Naive B cell (primary cell): ENCODE results near the gene KCNQ5. TPM values are rescaled to one million over a fixed set of nuclear protein-coding genes. Genes with fewer than 3 reads are reported as not detected.
A peak's percentile ranks its signal among the peaks of the same experiment; 100 is the strongest.

Experiments
- ATAC-seq, 2 donors: fragments of 150-1000 bp; cut with Tn5 transposase; 2 replicates each; pipeline ENCODE4 v1.10.0; 2021; ENCODE audit warnings: low read depth in 2 of 2, mild to moderate bottlenecking in 2 of 2, moderate library complexity in 2 of 2
- DNase-seq: peaks from one replicate; pipeline ENCODE4 v3.0.0; 2022
- H3K27ac Mint-ChIP-seq, 6 donors: one replicate each; pipeline ENCODE4 v1.8.0; 2020 to 2022; ENCODE audit warnings: mild to moderate bottlenecking in 6 of 6, mixed read lengths in 6 of 6, moderate library complexity in 5 of 6, inconsistent platforms in 2 of 6
- H3K27me3 Mint-ChIP-seq, 3 donors: one replicate each; pipeline ENCODE4 v1.8.0; 2021 to 2022; ENCODE audit warnings: mixed read lengths in 3 of 3, mild to moderate bottlenecking in 1 of 3
- H3K36me3 Mint-ChIP-seq, 2 donors: one replicate each; pipeline ENCODE4 v1.8.0; 2020 to 2022; ENCODE audit warnings: mixed read lengths in 2 of 2, inconsistent platforms in 1 of 2, mild to moderate bottlenecking in 1 of 2
- H3K4me1 Mint-ChIP-seq, 3 donors: one replicate each; pipeline ENCODE4 v1.8.0; 2020 to 2022; ENCODE audit warnings: mixed read lengths in 3 of 3, inconsistent platforms in 1 of 3, mild to moderate bottlenecking in 1 of 3, moderate library complexity in 1 of 3
- H3K4me3 Mint-ChIP-seq, 8 donors: one replicate each; pipeline ENCODE4 v1.8.0; 2020 to 2022; ENCODE audit warnings: mild to moderate bottlenecking in 8 of 8, mixed read lengths in 8 of 8, moderate library complexity in 8 of 8, inconsistent platforms in 2 of 8
- H3K9me3 Mint-ChIP-seq, 7 donors: one replicate each; pipeline ENCODE4 v1.8.0; 2020 to 2022; ENCODE audit warnings: mixed read lengths in 7 of 7, mild to moderate bottlenecking in 5 of 7, inconsistent platforms in 2 of 7, moderate library complexity in 1 of 7
- polyA plus RNA-seq, 6 donors: library from polyadenylated mRNA; unstranded; fragments of 300-500 nt; fragmentation: Illumina TruSeq; gene quantifications; one replicate each; pipeline ENCODE4 v1.2.3, GENCODE V29; 2021; ENCODE audit warnings: low read depth in 6 of 6

Gene KCNQ5
- polyA plus RNA-seq, 6 donors from 2014 or later = 0.29 to 7.1 (median 4.9) TPM

- DNase-seq (no peak), ATAC-seq (no peak)
- peaks cover 3 to 25% (median 9%) of the 10 kb centered on the region in 3 donors for H3K4me1 Mint-ChIP-seq
- peak overlapping the region in 1 of 6 donors; percentile 25 for H3K27ac Mint-ChIP-seq
- H3K9me3 Mint-ChIP-seq = peaks cover 5 to 15% (median 11%) of the 10 kb centered on the region in 7 donors
- H3K36me3 Mint-ChIP-seq = peaks cover 22% of the 10 kb centered on the region in 2 donors
- no peaks in the 10 kb centered on the region for H3K27me3 Mint-ChIP-seq
- H3K4me3 Mint-ChIP-seq = no peak overlapping the region
These were observed 89.9 kb downstream of the KCNQ5 start for GRCh38 chr6:72711731-72712130.

GRCh38 chr6:72712910-72713309, 91.0 kb downstream of the KCNQ5 start:
- Mint-ChIP-seq H3K27ac (peak overlapping the region in 1 of 6 donors; percentile 56), H3K4me1 (peaks cover 3 to 25% (median 9%) of the 10 kb centered on the region in 3 donors), H3K4me3 (no peak overlapping the region), H3K27me3 (no peaks in the 10 kb centered on the region), H3K9me3 (peaks cover 5 to 15% (median 11%) of the 10 kb centered on the region in 7 donors), H3K36me3 (peaks cover 22% of the 10 kb centered on the region in 2 donors)
- DNase-seq (no peak), ATAC-seq (no peak)

GRCh38 chr6:72715119-72715518, 93.3 kb downstream of the KCNQ5 start:
- no peak overlapping the region for H3K4me3 Mint-ChIP-seq
- DNase-seq (no peak), ATAC-seq (no peak)
- H3K4me1 Mint-ChIP-seq = peaks cover 7 to 31% (median 9%) of the 10 kb centered on the region in 3 donors
- no peak overlapping the region for H3K27ac Mint-ChIP-seq
- H3K9me3 Mint-ChIP-seq = peaks cover 0 to 9% (median 6%) of the 10 kb centered on the region in 7 donors
- peaks cover 13 to 15% of the 10 kb centered on the region in 2 donors for H3K36me3 Mint-ChIP-seq
- no peaks in the 10 kb centered on the region for H3K27me3 Mint-ChIP-seq

GRCh38 chr6:72716916-72717315, 95.1 kb downstream of the KCNQ5 start:
- Mint-ChIP-seq H3K36me3 (no peaks in the 10 kb centered on the region), H3K4me3 (no peak overlapping the region), H3K27ac (no peak overlapping the region), H3K4me1 (peaks cover 8 to 26% (median 10%) of the 10 kb centered on the region in 3 donors), H3K9me3 (no peaks in the 10 kb centered on the region), H3K27me3 (no peaks in the 10 kb centered on the region)
- no peak for ATAC-seq
- no peak for DNase-seq

GRCh38 chr6:72720464-72720863, 98.6 kb downstream of the KCNQ5 start:
- H3K27me3 Mint-ChIP-seq = no peaks in the 10 kb centered on the region
- peak overlapping the region in 2 of 6 donors; percentile 7 to 28 for H3K27ac Mint-ChIP-seq
- no peak overlapping the region for H3K4me3 Mint-ChIP-seq
- peaks cover 19 to 35% (median 28%) of the 10 kb centered on the region in 3 donors for H3K4me1 Mint-ChIP-seq
- H3K36me3 Mint-ChIP-seq = no peaks in the 10 kb centered on the region
- no peak for ATAC-seq
- no peaks in the 10 kb centered on the region for H3K9me3 Mint-ChIP-seq
- DNase-seq = no peak

GRCh38 chr6:72721346-72721745, 99.5 kb downstream of the KCNQ5 start:
- H3K9me3 Mint-ChIP-seq = no peaks in the 10 kb centered on the region
- no peaks in the 10 kb centered on the region for H3K36me3 Mint-ChIP-seq
- ATAC-seq (no peak), DNase-seq (no peak)
- H3K27ac Mint-ChIP-seq = no peak overlapping the region
- peaks cover 20 to 37% (median 30%) of the 10 kb centered on the region in 3 donors for H3K4me1 Mint-ChIP-seq
- H3K4me3 Mint-ChIP-seq = no peak overlapping the region
- no peaks in the 10 kb centered on the region for H3K27me3 Mint-ChIP-seq

- peaks cover 27 to 41% (median 37%) of the 10 kb centered on the region in 3 donors for H3K4me1 Mint-ChIP-seq
- no peaks in the 10 kb centered on the region for H3K36me3 Mint-ChIP-seq
- H3K9me3 Mint-ChIP-seq = peaks cover 0 to 9% (median 0%) of the 10 kb centered on the region in 7 donors
- peak overlapping the region in 1 of 8 donors; percentile 22 for H3K4me3 Mint-ChIP-seq
- peak; percentile 71 to 74 for ATAC-seq
- H3K27ac Mint-ChIP-seq = no peak overlapping the region
- no peak for DNase-seq
- no peaks in the 10 kb centered on the region for H3K27me3 Mint-ChIP-seq
These were observed 102.7 kb downstream of the KCNQ5 start for GRCh38 chr6:72724545-72724944.

- H3K4me3 Mint-ChIP-seq = no peak overlapping the region
These were observed 107.0 kb downstream of the KCNQ5 start for GRCh38 chr6:72728706-72729343.

GRCh38 chr6:72733045-72733444, 111.2 kb downstream of the KCNQ5 start:
- Mint-ChIP-seq H3K4me3 (no peak overlapping the region), H3K36me3 (peaks cover 0 to 3% of the 10 kb centered on the region in 2 donors), H3K9me3 (peaks cover 0 to 9% (median 0%) of the 10 kb centered on the region in 7 donors), H3K4me1 (peaks cover 0 to 5% (median 4%) of the 10 kb centered on the region in 3 donors), H3K27me3 (no peaks in the 10 kb centered on the region), H3K27ac (no peak overlapping the region)
- DNase-seq (peak; percentile 12), ATAC-seq (peak; percentile 79 to 84)

More at GRCh38 chr6:72728706-72729343, 107.0 kb downstream of the KCNQ5 start:
- H3K9me3 Mint-ChIP-seq = peaks cover 0 to 9% (median 0%) of the 10 kb centered on the region in 7 donors
- no peaks in the 10 kb centered on the region for H3K36me3 Mint-ChIP-seq
- ATAC-seq (no peak), DNase-seq (no peak)
- H3K27ac Mint-ChIP-seq = no peak overlapping the region
- H3K27me3 Mint-ChIP-seq = no peaks in the 10 kb centered on the region
- H3K4me1 Mint-ChIP-seq = peaks cover 17 to 21% (median 17%) of the 10 kb centered on the region in 3 donors

- Mint-ChIP-seq H3K27ac (no peak overlapping the region), H3K36me3 (peaks cover 0 to 3% of the 10 kb centered on the region in 2 donors), H3K4me1 (peaks cover 39 to 44% (median 41%) of the 10 kb centered on the region in 3 donors), H3K4me3 (no peak overlapping the region), H3K27me3 (no peaks in the 10 kb centered on the region), H3K9me3 (no peaks in the 10 kb centered on the region)
- ATAC-seq = no peak
- no peak for DNase-seq
These were observed 116.2 kb downstream of the KCNQ5 start for GRCh38 chr6:72738091-72738490.

GRCh38 chr6:72739368-72739779, 117.5 kb downstream of the KCNQ5 start:
- Mint-ChIP-seq H3K36me3 (peaks cover 0 to 3% of the 10 kb centered on the region in 2 donors), H3K27ac (peak overlapping the region; percentile 1 to 87 (median 62)), H3K4me1 (peaks cover 39 to 46% (median 44%) of the 10 kb centered on the region in 3 donors), H3K4me3 (peak overlapping the region in 7 of 8 donors; percentile 64 to 86 (median 77)), H3K27me3 (no peaks in the 10 kb centered on the region), H3K9me3 (no peaks in the 10 kb centered on the region)
- ATAC-seq = peak; percentile 23 to 52
- no peak for DNase-seq

- Mint-ChIP-seq H3K4me3 (peak overlapping the region in 6 of 8 donors; percentile 0 to 79 (median 51)), H3K27ac (peak overlapping the region in 2 of 6 donors; percentile 50 to 69), H3K9me3 (no peaks in the 10 kb centered on the region), H3K36me3 (peaks cover 0 to 3% of the 10 kb centered on the region in 2 donors), H3K4me1 (peaks cover 39 to 46% (median 44%) of the 10 kb centered on the region in 3 donors), H3K27me3 (no peaks in the 10 kb centered on the region)
- no peak for ATAC-seq
- DNase-seq = no peak
These were observed 118.3 kb downstream of the KCNQ5 start for GRCh38 chr6:72740135-72740534.

GRCh38 chr6:72741083-72741482, 119.2 kb downstream of the KCNQ5 start:
- H3K36me3 Mint-ChIP-seq = peaks cover 0 to 3% of the 10 kb centered on the region in 2 donors
- H3K4me1 Mint-ChIP-seq = peaks cover 40 to 47% (median 47%) of the 10 kb centered on the region in 3 donors
- H3K4me3 Mint-ChIP-seq = peak overlapping the region in 3 of 8 donors; percentile 28 to 79 (median 69)
- DNase-seq (no peak), ATAC-seq (no peak)
- H3K9me3 Mint-ChIP-seq = no peaks in the 10 kb centered on the region
- no peaks in the 10 kb centered on the region for H3K27me3 Mint-ChIP-seq
- peak overlapping the region in 3 of 6 donors; percentile 15 to 50 (median 43) for H3K27ac Mint-ChIP-seq
